Cardiac septum (tissue), 1 donor: ENCODE results near the gene TMED4. TPM values are rescaled to one million over a fixed set of nuclear protein-coding genes. Genes with fewer than 3 reads are reported as not detected.
"Not testable (repeated sequence)": the region's sequence is repeated elsewhere in the genome, so short reads cannot be mapped to it uniquely, and the experiment has no call there.

Experiments
- DNase-seq: peaks from one replicate; pipeline ENCODE4 v3.0.0-alpha.2; 2020; ENCODE audit warnings: low spot score
- intact Hi-C: fragments of 100-400 bp; cut with DNase I; formaldehyde crosslinking; loops from one replicate; pipeline ENCODE4 v1.14.0; 2022
- total RNA-seq: library from RNA; stranded (reverse); fragmentation: NEBNext Ultra II Directional; extraction: Animal tissue kit (Norgen Biotek cat#: 25700); gene quantifications from one replicate; pipeline ENCODE4 v1.2.1, GENCODE V29; 2021
- donor health status: DM: no; HTN: no; CAD: no.

The TMED4 gene
- total RNA-seq, 1 donor from 2014 or later = 73.8 TPM

DNA sequence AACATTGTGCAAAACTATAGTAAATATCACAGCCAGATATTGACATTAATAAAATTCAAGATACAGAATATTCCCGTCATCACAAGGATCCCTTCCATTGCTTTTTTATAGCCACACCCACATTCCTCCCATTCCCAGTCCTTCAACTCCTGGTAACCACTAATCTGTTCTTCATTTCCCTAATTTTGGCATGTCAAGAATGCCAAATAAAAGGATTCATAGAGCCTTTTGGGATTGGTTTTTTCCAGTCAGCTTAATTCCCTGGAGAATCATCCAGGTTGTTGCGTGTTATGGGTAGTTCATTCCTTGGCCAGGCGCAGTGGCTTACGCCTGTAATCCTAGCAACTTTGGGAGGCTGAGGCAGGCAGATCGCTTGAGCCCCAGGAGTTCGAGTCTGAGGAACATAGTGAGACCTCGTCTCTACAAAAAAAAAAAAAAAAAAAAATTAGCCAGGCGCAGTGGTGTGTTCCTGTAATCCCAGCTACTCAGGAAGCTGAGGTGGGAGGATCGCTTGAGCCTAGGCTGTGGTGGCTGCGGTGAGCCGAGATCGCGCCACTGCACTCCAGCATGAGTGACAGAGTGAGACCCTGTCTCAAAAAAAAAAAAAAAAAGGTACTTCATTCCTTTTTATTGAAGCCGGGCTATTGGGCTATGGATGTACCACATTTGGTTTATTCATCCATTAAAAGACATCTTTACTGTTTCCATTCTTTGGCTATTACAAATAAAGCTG is 27.1 kb upstream of the TMED4 start:
- intact Hi-C loops = loop anchor here (5.0 kb wide), 2 partner anchors 188 to 238 kb away; partner anchors contain the start of genes H2AZ2 and PPIA
- no peak for DNase-seq

DNA sequence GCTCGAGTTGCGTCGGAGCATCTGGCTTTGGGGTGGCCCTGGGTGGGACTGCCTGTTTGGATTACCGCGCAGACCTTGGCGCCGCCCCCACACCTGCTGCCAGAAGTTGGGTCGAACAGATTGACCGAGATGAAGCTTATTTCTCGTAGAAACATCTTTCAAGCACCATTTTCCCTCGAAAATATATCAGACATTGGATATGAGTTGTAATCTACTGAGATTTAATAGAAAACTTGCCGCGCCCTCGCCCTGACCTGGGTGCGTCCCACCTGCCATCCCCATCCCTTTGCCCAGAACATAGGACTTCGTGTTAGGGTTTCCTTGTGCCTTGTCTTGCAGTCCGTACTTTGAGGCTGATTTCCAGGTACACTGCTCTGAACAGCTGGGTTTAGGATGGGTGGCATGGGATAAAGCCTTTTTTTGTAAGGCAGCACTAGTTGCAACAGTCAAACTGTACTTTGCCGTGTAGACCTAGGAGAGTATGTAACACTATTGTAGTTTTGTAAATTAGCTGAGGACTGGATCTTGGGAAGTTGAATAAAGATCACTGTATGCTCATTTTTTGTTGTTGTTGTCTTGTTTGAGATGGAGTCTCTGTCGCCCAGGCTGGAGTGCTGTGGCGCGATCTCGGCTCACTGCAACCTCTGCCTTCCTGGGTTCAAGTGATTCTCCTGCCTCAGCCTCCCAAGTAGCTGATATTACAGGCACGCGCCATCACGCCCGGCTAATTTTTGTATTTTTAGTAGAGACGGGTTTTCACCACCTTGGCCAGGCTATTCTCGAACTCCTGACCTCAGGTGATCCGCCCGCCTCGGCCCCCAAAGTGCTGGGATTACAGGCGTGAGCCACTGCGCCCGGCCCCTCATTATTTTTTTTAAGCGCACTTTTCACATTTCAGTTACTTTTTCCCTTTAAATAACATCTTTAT is 25.4 kb upstream of the TMED4 start:
- DNase-seq = no peak
- intact Hi-C loops = loop anchor here (2.0 to 5.0 kb wide), 3 partner anchors 25 to 240 kb away; partner anchors contain the start of genes H2AZ2, PPIA and TMED4

DNA sequence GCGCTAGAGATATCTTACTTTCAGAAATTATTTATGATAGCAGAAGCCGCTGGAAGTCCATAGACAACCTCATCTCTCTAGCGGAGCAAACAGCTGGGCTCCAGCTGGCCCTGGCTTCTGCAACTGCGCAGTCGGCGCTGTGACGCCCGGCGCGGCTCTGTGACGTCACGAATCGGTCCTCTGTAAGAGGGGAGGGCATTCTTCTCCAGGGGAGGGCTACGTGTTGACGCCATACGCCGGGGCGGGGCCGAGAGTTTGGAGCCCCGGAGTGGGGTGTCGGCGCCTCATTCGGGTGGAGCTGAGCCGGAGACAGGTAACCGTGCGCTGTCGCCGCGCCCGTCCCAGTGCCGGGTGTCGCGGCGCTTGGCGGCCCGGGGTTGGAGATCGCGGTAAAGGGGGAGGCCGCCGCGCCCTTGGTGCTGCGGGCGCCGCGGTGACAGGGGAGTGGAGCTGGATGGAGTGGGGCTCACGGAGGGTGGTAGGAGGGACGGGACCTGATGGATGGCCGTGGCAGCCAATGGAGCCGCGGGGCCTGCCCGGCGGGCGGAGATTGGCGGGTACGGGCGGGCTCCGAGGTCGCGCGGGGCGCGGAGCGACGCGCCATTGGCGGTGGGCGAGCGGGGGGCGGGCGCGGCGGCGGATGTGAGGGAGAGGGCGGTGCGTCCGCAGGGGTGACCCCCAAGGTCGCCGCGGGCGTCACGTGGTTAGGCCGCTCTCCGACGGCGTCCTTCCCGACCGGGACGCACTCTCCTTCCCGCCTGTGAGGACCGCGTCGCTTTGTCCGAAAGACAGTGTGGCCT is 24.5 kb upstream of the TMED4 start, which contains the start of gene OGDH:
OGDH (plus strand) TSS at position 287 of the 800 bp plus-strand sequence. CDS start 17,717 bp downstream, outside the sequence.
- DNase-seq = peak; percentile 100
- intact Hi-C loops = loop anchor here (2.0 to 5.0 kb wide), 3 partner anchors 24 to 241 kb away; partner anchors contain the start of genes H2AZ2, PPIA and TMED4

DNA sequence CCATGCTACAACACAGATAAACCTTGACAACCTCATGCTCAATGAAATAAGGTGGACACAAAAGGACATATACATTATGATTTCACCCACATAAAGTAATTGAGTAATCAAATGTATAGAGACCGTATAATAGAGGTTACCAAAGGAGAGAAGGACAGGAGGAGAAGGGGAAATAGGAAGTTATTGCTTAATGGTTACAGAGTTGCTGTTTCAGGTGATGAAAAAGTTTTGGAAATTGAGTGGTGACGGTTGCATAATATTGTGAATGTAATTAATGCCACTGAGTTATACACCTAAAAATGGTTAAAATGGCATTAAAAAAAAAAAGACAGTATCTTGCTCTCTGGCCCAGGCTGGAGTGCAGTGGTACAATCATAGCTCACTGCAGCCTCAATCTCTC is 22.9 kb upstream of the TMED4 start:
- no peak for DNase-seq
- intact Hi-C loops = loop anchor here (5.0 kb wide), 2 partner anchors 192 to 242 kb away; partner anchors contain the start of genes H2AZ2 and PPIA

DNA sequence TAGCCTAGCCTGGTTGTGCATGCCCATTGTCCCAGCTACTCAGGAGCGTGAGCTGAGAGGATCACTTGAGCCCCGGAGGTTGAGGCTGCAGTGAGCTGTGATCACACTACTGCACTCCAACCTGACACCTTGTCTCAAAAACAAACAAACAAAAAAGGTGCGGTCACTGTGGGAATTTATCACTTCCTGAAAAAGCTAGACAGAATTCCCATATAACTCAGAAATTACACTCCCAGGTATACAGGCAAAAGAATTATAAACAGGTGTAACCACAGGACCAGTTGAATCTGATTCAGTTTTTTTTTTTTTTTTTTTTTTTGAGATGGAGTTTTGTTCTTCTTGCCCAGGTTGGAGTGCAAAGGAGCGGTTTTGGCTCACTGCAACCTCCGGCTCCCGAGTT is 21.2 kb upstream of the TMED4 start:
- DNase-seq = no peak
- intact Hi-C loops = no loop called here

DNA sequence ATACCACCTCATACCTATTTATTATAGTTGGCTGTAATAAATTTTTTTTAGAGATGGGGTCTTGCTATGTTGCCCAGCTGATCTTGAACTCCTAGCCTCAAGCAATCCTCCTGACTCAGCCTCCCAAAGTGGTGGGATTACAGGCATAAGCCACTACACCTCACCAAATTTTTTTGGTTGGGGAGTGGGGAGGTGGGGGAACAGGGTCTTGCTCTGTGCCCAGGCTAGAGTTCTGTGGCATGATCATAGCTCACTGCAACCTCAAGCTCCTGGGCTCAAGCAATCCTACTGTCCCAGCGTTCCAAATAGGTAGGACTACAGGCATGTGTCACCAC is 20.5 kb upstream of the TMED4 start:
- DNase-seq = no peak
- intact Hi-C loops = no loop called here

DNA sequence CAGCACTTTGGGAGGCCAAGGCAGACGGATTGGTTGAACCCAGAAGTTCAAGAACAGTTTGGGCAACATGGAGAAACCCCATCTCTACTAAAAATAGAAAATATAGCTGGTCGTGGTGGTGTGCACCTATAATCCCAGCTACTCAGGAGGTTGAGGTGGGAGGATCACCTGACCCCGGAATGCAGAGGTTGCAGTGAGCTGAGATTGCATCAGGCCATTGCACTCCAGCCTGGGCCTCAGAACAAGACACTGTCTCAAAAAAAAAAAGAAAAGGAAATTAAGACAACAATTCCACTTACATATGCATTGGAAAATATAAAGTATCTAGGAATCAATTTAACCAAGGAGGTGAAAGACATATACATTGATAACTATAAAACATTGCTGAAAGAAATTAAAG is 17.2 kb upstream of the TMED4 start:
- intact Hi-C loops = loop anchor here (5.0 kb wide), 1 partner anchor 148 kb away; the partner anchor contains the start of gene ZMIZ2
- DNase-seq = no peak

DNA sequence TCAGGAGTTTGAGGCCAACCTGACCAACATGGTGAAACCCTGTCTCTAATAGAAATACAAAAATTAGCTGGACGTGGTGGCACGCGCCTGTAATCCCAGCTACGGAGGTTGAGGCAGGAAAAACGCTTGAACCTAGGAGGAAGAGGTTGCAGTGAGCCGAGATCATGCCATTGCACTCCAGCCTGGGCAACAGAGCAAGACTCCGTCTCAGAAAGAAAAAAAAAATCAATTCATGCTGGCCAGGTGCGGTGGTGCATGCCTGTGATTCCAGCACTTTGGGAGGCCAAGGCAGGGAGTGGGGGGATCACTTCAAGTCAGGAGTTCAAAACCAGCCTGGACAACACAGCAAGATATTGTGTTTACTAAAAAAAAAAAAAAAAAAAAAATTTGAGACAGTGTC is 15.2 kb upstream of the TMED4 start:
- intact Hi-C loops = loop anchor here (5.0 kb wide), 1 partner anchor 150 kb away; the partner anchor contains the start of gene ZMIZ2
- DNase-seq = not testable (repeated sequence)

DNA sequence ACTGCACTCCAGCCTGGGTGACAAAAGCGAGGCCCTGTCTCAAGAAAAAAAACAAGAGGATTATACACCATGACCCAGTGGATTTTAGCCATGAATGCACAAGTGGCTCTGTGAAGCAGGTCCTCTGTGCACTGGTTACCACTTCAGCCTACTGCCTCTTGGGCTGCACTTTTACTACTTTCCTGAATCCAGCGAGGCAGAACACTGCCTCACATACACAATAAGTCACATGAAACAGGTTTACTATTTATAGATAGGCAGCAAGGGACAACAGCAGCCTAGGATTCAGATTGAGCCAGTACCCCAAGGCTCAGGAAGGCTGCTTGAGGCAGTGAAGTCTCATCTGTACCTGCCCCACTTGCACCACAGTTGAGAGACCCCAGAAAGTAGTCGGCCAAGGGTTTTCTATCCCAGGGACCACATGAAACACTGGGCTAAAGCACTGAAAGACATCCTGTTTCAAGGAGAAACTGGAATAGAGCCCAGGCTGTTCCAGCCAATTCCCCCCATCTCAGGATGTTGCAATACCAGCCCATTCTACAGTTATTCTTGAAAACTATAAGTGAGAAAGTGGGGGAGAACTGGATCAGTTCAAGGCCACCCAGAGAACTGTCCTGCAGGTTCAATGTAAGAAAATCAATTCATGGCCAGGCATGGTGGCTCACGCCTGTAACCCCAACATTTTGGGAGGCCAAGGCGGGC is 14.1 kb upstream of the TMED4 start:
- no peak for DNase-seq
- intact Hi-C loops = loop anchor here (5.0 kb wide), 1 partner anchor 151 kb away; the partner anchor contains the start of gene ZMIZ2

DNA sequence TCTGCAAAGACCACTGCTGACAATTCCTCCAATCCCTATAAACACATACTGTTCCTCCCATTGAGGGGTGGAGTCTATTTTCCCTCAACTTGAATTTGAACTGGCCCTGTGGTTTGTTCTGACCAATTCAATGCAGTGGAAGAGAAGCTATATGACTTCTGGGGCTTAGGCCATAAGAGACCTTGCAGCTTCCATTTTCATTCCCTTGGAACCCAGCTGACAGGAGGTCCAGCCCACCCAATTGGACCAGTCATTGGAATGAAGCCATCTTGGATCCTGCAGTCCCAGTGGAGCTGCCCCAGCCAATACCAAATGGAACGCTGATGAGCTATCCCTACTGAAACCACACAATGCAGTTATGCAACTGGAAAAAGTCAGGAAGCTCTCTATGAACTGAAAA is 8.9 kb upstream of the TMED4 start:
- intact Hi-C loops = no loop called here
- DNase-seq = no peak

DNA sequence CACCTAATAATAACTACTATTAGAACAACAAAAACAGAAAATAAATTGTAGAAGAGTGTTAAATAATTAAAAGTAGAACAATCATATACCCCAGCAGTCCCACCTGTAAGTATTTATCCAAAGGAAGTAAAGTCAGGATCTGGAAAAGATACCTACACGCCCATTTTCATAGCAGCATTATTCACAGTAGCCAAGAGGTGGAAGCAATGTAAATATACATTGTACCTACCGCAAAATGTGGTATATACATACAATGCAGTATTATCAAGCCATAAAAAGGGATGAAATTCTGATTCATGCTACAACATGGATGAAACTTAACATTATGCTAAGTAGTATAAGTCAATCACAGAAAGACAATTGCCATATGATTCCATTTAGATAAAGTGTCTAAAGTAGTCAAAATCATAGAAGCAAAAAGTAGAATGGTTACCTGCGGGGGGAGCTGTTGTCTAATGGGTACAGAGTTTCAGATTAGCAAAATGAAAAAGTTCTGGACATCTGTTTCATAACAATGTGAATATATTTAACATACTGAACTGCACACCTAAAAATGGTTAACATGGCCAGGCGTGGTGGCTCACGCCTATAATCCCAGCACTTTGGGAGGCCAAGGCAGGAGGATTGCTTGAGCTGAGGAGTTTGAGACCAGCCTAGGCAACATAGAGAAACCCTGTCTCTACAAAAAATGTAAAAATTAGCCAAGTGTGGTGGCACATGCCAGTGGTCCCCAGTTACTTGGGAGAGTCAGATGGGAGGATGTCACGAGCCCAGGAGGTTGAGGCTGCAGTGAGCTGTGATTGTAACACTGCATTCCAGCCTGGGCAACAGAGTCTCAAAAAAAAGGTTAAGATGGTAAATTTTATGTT is 6.0 kb upstream of the TMED4 start:
- no peak for DNase-seq
- intact Hi-C loops = loop anchor here (5.0 to 10.0 kb wide), 2 partner anchors 334 to 397 kb away; no protein-coding TSS in a partner anchor

DNA sequence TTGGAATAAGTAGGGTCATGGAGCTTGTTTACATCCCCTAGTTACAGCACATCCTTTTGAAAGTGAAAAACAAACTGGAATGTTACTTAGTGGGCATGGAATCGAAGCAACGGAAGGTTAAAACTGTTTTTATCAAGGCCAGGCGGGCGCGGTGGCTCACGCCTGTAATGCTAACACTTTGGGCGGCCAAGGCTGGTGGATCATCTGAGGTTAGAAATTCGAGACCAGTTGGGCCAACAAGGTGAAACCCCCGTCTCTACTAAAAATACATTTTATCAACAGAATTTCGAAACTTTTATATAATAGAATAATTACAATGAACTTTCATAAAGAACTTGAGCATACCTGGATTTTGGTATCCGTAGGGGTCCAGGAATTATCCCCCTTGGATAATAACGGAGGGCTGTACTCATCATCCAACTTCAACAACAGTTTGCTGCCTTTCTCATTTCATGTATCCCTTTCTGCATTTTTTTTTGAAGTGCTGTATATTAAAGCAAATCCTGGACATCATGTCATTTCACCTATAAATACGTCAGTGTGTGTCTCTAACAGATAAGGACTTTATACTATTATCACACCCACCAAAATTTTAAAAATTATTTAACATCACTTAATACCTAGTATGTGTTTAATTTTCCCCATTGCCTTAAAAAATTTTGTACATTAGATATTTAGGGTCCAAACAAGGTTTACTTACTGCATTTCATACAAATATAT is 1.3 kb upstream of the TMED4 start:
- DNase-seq = no peak

DNA sequence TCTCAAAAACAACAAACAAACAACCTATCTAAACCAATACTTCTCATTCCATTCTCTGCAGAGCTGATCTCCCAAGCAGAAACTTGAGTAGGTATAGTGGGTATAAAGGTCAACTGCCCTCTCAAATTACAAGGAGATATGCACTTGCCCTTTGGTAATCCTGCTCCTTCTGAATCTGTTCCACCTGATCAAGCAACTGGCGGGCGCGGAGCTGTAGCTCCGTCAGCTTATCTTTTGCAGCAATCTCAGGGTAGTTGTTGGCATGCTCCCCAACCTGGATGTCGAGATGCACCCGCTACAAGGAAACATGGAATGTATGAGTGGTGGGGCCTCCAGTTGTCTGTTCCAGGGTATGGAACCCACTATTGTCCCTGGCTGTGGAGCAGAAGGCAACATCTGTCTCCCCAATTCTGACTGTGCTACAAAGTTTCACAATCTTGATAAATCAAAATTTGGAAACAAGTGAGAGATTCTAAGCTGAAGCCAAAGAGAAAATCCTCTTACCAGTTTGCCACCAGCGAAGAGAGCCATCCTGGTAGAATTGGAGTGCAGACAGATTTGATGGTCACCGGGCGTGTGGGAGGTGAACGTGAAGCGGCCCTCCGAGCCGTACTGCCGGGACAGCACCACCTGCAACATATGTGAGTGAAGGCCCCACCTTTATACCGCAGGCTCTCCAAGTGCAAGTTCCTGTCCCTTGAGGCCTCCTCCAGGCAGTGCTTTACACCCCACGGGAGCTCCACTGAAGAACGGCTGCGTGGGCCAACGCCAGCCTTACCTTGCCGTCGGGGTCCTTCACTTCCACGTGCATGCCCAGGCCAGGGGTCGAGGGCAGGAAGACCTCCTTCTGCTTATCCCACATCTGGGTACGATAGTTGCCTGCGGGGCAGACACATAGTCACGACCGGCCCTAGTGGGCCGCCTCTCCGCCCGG is 819 bp downstream of the TMED4 start:
- intact Hi-C loops = loop anchor here (5.0 to 10.0 kb wide), 2 partner anchors 186 to 404 kb away; no protein-coding TSS in a partner anchor
- DNase-seq = no peak

More for the DNA sequence above, 1.3 kb upstream of the TMED4 start:
- intact Hi-C loops = loop anchor here (2.0 to 10.0 kb wide), 3 partner anchors 23 to 401 kb away; partner anchors contain the start of gene OGDH

DNA sequence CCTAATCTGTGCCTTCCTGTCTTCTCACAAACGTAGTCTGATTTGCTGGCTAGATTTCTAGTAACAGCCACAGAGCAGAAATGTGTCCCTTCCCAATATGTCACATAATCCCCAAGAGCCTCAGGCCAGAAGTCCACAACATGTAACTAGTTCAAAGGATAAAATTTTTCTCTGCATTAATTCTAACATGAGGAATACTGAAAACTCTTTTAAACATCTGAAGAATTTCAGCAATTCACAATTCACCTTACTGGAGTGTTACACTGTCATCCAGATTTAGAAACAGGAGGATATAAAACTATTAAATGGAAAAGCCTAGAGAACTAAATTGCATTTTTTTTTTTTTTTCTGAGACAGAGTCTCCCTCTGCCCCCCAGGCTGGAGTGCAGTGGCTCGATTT is 5.8 kb downstream of the TMED4 start:
- intact Hi-C loops = no loop called here
- no peak for DNase-seq

DNA sequence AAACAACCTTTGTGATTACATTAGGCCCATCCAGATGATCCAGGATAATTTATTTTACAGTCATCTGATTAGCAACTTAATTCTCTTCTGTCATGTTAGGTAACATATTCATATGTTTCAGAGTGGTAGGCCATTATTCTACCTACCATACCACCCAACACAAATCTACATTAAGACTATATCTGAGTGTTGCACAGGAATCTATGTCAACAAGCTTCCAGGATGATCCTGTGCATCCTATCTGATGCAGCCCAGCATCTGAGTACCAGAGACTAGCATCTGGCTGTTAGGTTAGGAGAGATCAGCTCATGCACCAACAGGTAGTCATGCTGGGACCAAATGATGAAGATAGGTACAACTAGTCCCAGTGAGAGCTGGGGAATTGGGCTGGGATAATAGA is 7.0 kb downstream of the TMED4 start:
- intact Hi-C loops = no loop called here
- no peak for DNase-seq
